ENCODE data around the gene NUP210.

The NUP210 gene

GRCh38 chr3:13341229-13341905 is 78.8 kb downstream of the NUP210 start:
- no peak overlapping the region for H3K4me2 ChIP-seq (ENCODE audit: low read length)
- no peak overlapping the region for H3K9ac ChIP-seq (ENCODE audit: low read depth, low read length)
- H3K9me3 ChIP-seq (replicated peaks; ENCODE audit: low read length), result no peaks in the 10 kb centered on the region
- no peaks in the 10 kb centered on the region for H3K36me3 ChIP-seq (ENCODE audit: insufficient read depth, low read length)
- H3K4me1 ChIP-seq (ENCODE audit: control insufficient read depth, insufficient read depth, low read length), result no peaks in the 10 kb centered on the region
- H3K27me3 ChIP-seq (ENCODE audit: control insufficient read depth, insufficient read depth, low read length), result no peaks in the 10 kb centered on the region
- H3K4me3 ChIP-seq (ENCODE audit: low read length), result no peak overlapping the region

GRCh38 chr3:13339833-13340232 is 80.3 kb downstream of the NUP210 start:
- H3K27me3 ChIP-seq (ENCODE audit: control insufficient read depth, insufficient read depth, low read length), result no peaks in the 10 kb centered on the region
- H3K4me1 ChIP-seq (ENCODE audit: control insufficient read depth, insufficient read depth, low read length), result no peaks in the 10 kb centered on the region
- no peak overlapping the region for H3K4me2 ChIP-seq (ENCODE audit: low read length)
- no peaks in the 10 kb centered on the region for H3K9me3 ChIP-seq (replicated peaks; ENCODE audit: low read length)
- no peak overlapping the region for H3K9ac ChIP-seq (ENCODE audit: low read depth, low read length)
- H3K4me3 ChIP-seq (ENCODE audit: low read length), result no peak overlapping the region
- H3K36me3 ChIP-seq (ENCODE audit: insufficient read depth, low read length), result no peaks in the 10 kb centered on the region

GRCh38 chr3:13338996-13339395 is 81.1 kb downstream of the NUP210 start:
- Histone ChIP-seq H3K9me3 (replicated peaks; ENCODE audit: low read length) (no peaks in the 10 kb centered on the region), H3K36me3 (ENCODE audit: insufficient read depth, low read length) (no peaks in the 10 kb centered on the region)

GRCh38 chr3:13338231-13338630 is 81.9 kb downstream of the NUP210 start:
- H3K4me3 ChIP-seq (ENCODE audit: low read length), result no peak overlapping the region
- H3K4me2 ChIP-seq (ENCODE audit: low read length), result no peak overlapping the region
- H3K4me1 ChIP-seq (ENCODE audit: control insufficient read depth, insufficient read depth, low read length), result no peaks in the 10 kb centered on the region
- H3K9me3 ChIP-seq (replicated peaks; ENCODE audit: low read length), result no peaks in the 10 kb centered on the region
- H3K9ac ChIP-seq (ENCODE audit: low read depth, low read length), result no peak overlapping the region
- no peaks in the 10 kb centered on the region for H3K27me3 ChIP-seq (ENCODE audit: control insufficient read depth, insufficient read depth, low read length)
- H3K36me3 ChIP-seq (ENCODE audit: insufficient read depth, low read length), result no peaks in the 10 kb centered on the region

More at GRCh38 chr3:13338996-13339395, 81.1 kb downstream of the NUP210 start:
- no peak overlapping the region for H3K4me3 ChIP-seq (ENCODE audit: low read length)
- no peaks in the 10 kb centered on the region for H3K4me1 ChIP-seq (ENCODE audit: control insufficient read depth, insufficient read depth, low read length)
- H3K27me3 ChIP-seq (ENCODE audit: control insufficient read depth, insufficient read depth, low read length), result no peaks in the 10 kb centered on the region
- H3K4me2 ChIP-seq (ENCODE audit: low read length), result no peak overlapping the region
- H3K9ac ChIP-seq (ENCODE audit: low read depth, low read length), result no peak overlapping the region

GRCh38 chr3:13336592-13336991 is 83.5 kb downstream of the NUP210 start:
- Histone ChIP-seq H3K36me3 (ENCODE audit: insufficient read depth, low read length) (no peaks in the 10 kb centered on the region), H3K9me3 (replicated peaks; ENCODE audit: low read length) (no peaks in the 10 kb centered on the region), H3K4me3 (ENCODE audit: low read length) (no peak overlapping the region), H3K27me3 (ENCODE audit: control insufficient read depth, insufficient read depth, low read length) (no peaks in the 10 kb centered on the region), H3K4me1 (ENCODE audit: control insufficient read depth, insufficient read depth, low read length) (no peaks in the 10 kb centered on the region), H3K9ac (ENCODE audit: low read depth, low read length) (no peak overlapping the region), H3K4me2 (ENCODE audit: low read length) (no peak overlapping the region)

GRCh38 chr3:13335503-13335902 is 84.6 kb downstream of the NUP210 start:
- H3K27me3 ChIP-seq (ENCODE audit: control insufficient read depth, insufficient read depth, low read length), result no peaks in the 10 kb centered on the region
- H3K4me2 ChIP-seq (ENCODE audit: low read length), result no peak overlapping the region
- no peaks in the 10 kb centered on the region for H3K4me1 ChIP-seq (ENCODE audit: control insufficient read depth, insufficient read depth, low read length)
- no peak overlapping the region for H3K4me3 ChIP-seq (ENCODE audit: low read length)
- no peaks in the 10 kb centered on the region for H3K9me3 ChIP-seq (replicated peaks; ENCODE audit: low read length)
- H3K36me3 ChIP-seq (ENCODE audit: insufficient read depth, low read length), result no peaks in the 10 kb centered on the region
- H3K9ac ChIP-seq (ENCODE audit: low read depth, low read length), result no peak overlapping the region

- Histone ChIP-seq H3K4me1 (ENCODE audit: control insufficient read depth, insufficient read depth, low read length) (no peaks in the 10 kb centered on the region), H3K36me3 (ENCODE audit: insufficient read depth, low read length) (no peaks in the 10 kb centered on the region), H3K4me3 (ENCODE audit: low read length) (no peak overlapping the region), H3K27me3 (ENCODE audit: control insufficient read depth, insufficient read depth, low read length) (no peaks in the 10 kb centered on the region), H3K4me2 (ENCODE audit: low read length) (no peak overlapping the region), H3K9me3 (replicated peaks; ENCODE audit: low read length) (no peaks in the 10 kb centered on the region), H3K9ac (ENCODE audit: low read depth, low read length) (no peak overlapping the region)
These were observed 85.1 kb downstream of the NUP210 start for GRCh38 chr3:13335059-13335458.

- Histone ChIP-seq H3K4me1 (ENCODE audit: control insufficient read depth, insufficient read depth, low read length) (no peaks in the 10 kb centered on the region), H3K4me2 (ENCODE audit: low read length) (no peak overlapping the region), H3K36me3 (ENCODE audit: insufficient read depth, low read length) (no peaks in the 10 kb centered on the region)
These were observed 86.8 kb downstream of the NUP210 start for GRCh38 chr3:13333236-13333897.

GRCh38 chr3:13332740-13333139 is 87.4 kb downstream of the NUP210 start:
- Histone ChIP-seq H3K9me3 (replicated peaks; ENCODE audit: low read length) (no peaks in the 10 kb centered on the region), H3K36me3 (ENCODE audit: insufficient read depth, low read length) (no peaks in the 10 kb centered on the region), H3K4me3 (ENCODE audit: low read length) (no peak overlapping the region), H3K9ac (ENCODE audit: low read depth, low read length) (no peak overlapping the region), H3K4me1 (ENCODE audit: control insufficient read depth, insufficient read depth, low read length) (no peaks in the 10 kb centered on the region), H3K4me2 (ENCODE audit: low read length) (no peak overlapping the region), H3K27me3 (ENCODE audit: control insufficient read depth, insufficient read depth, low read length) (no peaks in the 10 kb centered on the region)

More at GRCh38 chr3:13333236-13333897, 86.8 kb downstream of the NUP210 start:
- H3K4me3 ChIP-seq (ENCODE audit: low read length), result no peak overlapping the region
- no peaks in the 10 kb centered on the region for H3K9me3 ChIP-seq (replicated peaks; ENCODE audit: low read length)
- H3K9ac ChIP-seq (ENCODE audit: low read depth, low read length), result no peak overlapping the region
- no peaks in the 10 kb centered on the region for H3K27me3 ChIP-seq (ENCODE audit: control insufficient read depth, insufficient read depth, low read length)

GRCh38 chr3:13332158-13332557 is 88.0 kb downstream of the NUP210 start:
- Histone ChIP-seq H3K4me1 (ENCODE audit: control insufficient read depth, insufficient read depth, low read length) (no peaks in the 10 kb centered on the region), H3K9ac (ENCODE audit: low read depth, low read length) (no peak overlapping the region), H3K4me3 (ENCODE audit: low read length) (no peak overlapping the region), H3K27me3 (ENCODE audit: control insufficient read depth, insufficient read depth, low read length) (no peaks in the 10 kb centered on the region), H3K4me2 (ENCODE audit: low read length) (no peak overlapping the region), H3K36me3 (ENCODE audit: insufficient read depth, low read length) (no peaks in the 10 kb centered on the region), H3K9me3 (replicated peaks; ENCODE audit: low read length) (no peaks in the 10 kb centered on the region)

GRCh38 chr3:13329746-13330145 is 90.4 kb downstream of the NUP210 start:
- no peaks in the 10 kb centered on the region for H3K4me1 ChIP-seq (ENCODE audit: control insufficient read depth, insufficient read depth, low read length)
- no peaks in the 10 kb centered on the region for H3K36me3 ChIP-seq (ENCODE audit: insufficient read depth, low read length)
- no peaks in the 10 kb centered on the region for H3K9me3 ChIP-seq (replicated peaks; ENCODE audit: low read length)
- H3K9ac ChIP-seq (ENCODE audit: low read depth, low read length), result no peak overlapping the region
- no peaks in the 10 kb centered on the region for H3K27me3 ChIP-seq (ENCODE audit: control insufficient read depth, insufficient read depth, low read length)
- H3K4me3 ChIP-seq (ENCODE audit: low read length), result no peak overlapping the region
- H3K4me2 ChIP-seq (ENCODE audit: low read length), result no peak overlapping the region

- Histone ChIP-seq H3K9ac (ENCODE audit: low read depth, low read length) (no peak overlapping the region), H3K4me3 (ENCODE audit: low read length) (no peak overlapping the region), H3K36me3 (ENCODE audit: insufficient read depth, low read length) (no peaks in the 10 kb centered on the region), H3K4me2 (ENCODE audit: low read length) (no peak overlapping the region), H3K4me1 (ENCODE audit: control insufficient read depth, insufficient read depth, low read length) (no peaks in the 10 kb centered on the region), H3K9me3 (replicated peaks; ENCODE audit: low read length) (no peaks in the 10 kb centered on the region), H3K27me3 (ENCODE audit: control insufficient read depth, insufficient read depth, low read length) (no peaks in the 10 kb centered on the region)
These were observed 94.2 kb downstream of the NUP210 start for GRCh38 chr3:13325892-13326443.
